HG03460 (cell line): ENCODE measurements around the gene KCNH6.

Experiments
- ATAC-seq: cut with Tn5 transposase; IDR thresholded peaks from one replicate; pipeline ENCODE4 v1.9.1; 2021; ENCODE audit not compliant: unreplicated experiment

KCNH6 gene, protein sequence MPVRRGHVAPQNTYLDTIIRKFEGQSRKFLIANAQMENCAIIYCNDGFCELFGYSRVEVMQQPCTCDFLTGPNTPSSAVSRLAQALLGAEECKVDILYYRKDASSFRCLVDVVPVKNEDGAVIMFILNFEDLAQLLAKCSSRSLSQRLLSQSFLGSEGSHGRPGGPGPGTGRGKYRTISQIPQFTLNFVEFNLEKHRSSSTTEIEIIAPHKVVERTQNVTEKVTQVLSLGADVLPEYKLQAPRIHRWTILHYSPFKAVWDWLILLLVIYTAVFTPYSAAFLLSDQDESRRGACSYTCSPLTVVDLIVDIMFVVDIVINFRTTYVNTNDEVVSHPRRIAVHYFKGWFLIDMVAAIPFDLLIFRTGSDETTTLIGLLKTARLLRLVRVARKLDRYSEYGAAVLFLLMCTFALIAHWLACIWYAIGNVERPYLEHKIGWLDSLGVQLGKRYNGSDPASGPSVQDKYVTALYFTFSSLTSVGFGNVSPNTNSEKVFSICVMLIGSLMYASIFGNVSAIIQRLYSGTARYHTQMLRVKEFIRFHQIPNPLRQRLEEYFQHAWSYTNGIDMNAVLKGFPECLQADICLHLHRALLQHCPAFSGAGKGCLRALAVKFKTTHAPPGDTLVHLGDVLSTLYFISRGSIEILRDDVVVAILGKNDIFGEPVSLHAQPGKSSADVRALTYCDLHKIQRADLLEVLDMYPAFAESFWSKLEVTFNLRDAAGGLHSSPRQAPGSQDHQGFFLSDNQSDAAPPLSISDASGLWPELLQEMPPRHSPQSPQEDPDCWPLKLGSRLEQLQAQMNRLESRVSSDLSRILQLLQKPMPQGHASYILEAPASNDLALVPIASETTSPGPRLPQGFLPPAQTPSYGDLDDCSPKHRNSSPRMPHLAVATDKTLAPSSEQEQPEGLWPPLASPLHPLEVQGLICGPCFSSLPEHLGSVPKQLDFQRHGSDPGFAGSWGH

DNA sequence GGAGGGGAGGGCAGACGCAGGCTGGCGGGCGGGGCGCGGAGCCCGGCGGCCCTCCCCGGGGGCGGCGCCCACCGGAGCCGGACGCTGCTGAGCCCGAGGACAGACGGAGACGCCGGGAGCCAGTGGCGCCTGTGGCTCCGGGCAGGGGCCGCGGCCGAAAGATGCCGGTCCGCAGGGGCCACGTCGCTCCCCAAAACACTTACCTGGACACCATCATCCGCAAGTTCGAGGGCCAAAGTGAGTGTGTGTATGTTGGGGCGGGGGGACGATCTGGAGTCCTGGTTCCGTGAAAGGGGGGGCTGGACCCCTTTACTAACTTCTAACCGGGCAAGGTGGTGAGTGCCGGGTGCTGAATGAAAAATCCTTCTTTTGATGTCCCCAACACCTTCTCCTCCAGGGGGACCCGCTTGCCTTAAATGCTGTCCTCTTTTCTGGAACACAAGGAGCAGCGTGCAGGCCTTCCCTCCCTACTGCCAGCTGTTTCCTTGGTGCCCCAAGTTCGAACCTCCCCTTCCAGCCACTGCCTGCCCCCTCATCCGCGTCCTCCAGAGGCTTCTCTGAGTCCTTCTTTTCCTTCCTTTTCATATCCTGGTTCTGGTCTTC lies at the start of gene KCNH6:
Gene KCNH6 (plus strand): TSS at position 106 of the 603 bp plus-strand sequence. CDS start 56 bp downstream, at position 162.
- no peak for ATAC-seq

DNA sequence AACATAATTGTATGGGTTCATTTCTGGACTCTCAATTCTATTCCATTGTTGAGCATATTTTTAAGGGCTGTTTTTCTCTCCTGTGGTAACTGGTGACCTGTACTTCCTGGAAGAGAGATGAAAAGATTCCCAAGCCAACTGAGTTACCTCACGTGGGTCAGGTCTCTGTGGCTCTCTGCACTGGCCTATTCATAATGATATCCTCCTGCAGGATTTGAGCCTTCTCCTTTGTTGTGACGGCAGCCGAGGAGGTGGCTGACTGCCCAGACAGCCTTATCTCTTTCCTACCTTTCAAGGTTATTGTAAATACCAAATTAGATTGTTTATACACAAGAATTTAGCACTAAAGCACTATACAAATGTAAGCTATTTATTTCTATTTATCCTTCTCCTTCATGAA lies 49.0 kb upstream of the KCNH6 start:
- no peak for ATAC-seq

DNA sequence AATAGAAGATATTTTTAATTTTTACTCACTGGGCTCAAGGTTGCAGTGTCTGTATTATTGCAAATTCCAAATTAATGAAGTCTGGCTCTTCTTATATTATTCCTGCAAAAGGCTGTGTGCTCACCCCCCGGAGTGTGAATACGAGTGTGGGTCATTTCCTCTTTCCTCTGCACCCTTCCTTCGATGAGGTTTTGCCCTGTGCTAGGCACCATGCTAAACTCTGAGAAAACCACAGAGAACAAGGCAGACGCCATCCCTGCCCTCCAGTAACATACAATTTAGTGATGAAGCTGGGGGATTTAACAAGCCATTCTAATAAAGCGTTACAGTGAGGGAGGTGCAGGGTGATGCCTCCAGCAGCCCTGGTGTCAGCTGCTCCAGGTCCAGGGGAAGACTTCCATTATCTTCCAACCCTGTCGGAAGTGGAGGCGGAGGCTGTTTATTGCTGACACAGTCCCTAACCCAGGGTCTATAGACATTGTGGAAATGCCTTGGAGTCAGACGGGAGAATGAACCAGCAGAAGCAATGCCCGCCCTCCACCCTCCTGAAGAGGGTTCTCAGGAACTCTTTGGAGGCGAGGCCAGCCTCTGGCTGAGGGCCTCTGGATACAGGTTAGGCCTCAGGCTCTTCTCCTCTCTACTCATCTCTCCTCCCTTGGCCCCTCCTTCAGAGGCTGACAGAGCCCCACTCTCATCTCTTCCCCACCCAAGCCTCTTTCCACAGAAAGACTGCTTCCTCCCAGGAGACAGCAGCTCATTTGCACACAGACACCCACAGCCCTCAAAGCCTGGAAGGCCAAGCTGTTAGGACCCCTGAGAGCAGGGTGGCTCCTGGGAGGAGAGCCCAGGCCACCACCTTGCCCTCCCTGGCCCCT lies 48.3 kb upstream of the KCNH6 start:
- ATAC-seq = no peak

DNA sequence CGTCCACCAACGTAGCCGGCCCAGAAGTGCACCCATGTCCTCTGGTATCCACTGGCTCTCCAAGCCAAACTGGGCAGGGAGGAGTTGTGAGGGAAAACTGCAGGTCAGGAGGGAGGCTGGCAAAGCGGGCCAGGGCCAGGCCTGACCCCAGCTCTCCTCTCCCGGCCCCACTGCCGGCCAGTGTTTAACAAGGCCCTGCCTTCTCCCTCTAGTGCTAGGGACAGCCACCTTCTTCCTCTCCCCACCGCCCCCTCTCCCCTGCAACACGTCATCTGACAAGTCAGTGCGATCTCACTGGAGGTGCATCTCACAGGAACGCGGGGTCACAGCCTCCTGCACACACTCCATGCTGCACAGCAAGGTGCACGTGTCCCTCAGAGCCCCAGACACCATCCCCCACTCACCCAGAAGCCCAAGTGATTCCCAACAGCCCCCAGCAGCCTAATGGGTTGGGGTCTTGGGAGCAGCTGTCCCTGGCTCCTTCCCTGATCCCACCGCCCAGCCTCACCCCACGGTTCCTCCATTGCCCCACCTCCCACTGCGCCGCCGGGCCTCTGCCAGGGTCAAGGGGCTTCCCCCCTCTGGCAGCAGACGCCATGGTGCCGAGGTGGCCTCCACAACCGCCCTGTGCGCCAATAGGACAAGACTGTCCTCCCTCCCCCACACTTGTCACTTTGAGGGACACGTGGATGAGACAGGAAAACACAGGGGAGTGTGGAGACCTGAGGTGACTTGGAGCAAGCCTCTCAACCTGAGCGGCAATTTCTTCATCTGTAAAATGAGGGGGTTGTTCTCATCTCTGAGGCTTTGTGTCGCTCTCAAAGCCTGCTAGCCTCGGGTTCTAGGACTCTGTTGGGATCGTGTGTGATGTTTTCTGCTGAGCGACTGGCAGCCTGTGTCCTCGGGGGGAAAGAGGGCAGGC lies 47.4 kb upstream of the KCNH6 start:
- ATAC-seq = no peak

DNA sequence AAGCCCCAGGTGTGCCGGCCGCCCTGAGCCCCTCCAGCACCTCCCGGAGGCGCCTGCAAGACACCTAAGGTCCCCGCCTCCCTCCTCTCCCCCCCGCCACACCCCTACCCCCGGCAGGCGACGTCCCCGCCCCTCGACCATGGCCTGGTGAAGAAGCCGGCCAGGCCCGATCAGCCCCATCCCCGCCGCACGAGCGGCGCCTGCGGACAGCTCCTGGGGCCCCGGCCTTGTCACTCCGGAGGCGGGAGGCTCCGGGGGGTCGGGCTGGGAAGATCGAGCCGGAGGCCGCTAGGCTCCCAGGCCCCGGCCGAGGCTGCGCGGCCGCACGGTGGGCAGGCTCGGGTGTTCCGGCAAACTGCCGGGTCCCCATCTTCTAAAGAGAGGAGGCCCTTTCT lies 46.7 kb upstream of the KCNH6 start:
- no peak for ATAC-seq

DNA sequence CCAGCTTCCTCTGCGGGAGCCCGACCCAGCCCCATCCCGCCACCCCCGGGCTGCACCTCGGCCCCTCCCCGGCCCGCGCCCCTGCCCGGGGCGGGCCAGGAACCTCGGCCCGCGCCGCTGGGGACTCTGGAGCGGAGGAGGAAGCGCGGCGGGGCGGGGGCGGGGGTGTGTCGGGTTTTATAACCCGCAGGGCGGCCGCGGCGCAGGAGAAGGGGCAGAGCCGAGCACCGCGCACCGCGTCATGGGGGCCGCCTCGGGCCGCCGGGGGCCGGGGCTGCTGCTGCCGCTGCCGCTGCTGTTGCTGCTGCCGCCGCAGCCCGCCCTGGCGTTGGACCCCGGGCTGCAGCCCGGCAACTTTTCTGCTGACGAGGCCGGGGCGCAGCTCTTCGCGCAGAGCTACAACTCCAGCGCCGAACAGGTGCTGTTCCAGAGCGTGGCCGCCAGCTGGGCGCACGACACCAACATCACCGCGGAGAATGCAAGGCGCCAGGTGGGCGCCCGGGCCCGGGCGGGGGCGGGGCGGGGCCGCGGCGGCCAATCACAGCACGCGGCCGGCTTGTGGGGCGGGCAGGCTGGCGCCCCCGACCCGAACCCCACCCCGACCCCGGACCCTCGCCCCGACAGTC lies 46.2 kb upstream of the KCNH6 start, which contains the start of gene ACE:
Gene ACE (plus strand): TSS at position 208 of the 626 bp plus-strand sequence. CDS start 34 bp downstream, at position 242.
- no peak for ATAC-seq

DNA sequence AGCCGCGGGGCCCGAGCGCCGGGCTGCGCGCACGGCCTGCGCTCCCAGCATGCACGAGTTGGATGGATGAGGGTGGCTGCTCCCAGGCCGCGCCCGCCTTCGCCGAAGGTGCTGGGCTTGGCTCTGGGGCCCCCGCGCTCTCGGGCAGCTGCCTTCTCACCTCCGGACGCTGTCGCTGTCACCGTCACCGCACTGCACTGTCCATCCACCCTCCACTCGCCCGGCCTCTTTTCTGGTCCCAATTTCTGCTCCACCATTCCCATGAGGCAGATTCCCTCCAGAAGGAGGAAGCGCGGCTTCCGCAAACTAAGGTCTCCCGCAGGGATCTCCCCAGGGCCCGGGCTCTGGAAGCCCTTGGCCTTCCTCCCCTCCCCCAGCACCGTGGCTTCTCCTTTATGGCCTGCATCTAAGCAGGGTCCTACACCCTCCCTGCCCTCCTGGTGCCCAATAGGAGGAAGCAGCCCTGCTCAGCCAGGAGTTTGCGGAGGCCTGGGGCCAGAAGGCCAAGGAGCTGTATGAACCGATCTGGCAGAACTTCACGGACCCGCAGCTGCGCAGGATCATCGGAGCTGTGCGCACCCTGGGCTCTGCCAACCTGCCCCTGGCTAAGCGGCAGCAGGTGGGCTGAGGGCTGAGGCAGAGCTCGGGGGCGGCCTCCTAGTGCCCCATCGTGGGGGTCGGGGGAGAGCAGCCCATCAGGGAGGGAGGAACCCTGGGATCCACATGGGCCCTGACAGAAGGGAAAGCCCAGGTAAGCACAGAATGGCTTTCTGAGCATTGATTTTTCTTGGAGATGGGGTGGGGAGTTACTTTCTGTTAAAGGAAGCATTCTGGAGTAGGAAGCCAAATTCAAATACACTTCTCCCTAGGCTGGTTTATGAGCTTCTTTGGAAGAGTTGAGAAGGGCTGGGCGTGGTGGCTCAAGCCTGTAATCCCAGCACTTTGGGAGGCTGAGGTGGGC lies 45.4 kb upstream of the KCNH6 start:
- no peak for ATAC-seq

DNA sequence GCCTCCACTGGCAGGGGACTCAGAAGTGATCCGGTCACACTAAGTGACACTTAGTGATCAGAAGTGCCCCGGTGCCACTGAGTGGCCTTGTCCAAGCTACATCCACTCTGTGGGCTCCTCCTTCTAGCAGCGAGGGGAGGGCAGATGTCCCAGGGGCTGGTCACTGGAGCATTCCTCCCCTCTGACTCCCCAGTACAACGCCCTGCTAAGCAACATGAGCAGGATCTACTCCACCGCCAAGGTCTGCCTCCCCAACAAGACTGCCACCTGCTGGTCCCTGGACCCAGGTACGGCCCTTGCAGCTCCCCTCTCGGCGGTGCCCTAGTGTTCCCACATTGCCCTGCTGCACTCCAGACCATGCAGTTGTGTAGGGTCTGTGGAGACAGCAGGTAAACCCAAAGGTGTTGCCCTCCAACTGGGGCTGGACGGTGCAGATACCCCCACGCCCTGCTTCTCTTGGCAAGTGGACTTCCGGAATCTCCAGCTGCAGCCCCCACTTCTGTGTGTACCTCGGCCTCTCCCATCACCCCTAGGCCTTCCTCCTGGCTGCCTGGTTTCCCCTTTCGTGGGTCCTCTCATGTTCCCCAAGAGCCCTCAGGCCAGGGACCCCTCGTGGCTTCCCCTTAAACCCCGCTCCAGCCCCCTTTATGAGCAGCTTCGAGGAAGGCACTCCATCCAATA lies 44.2 kb upstream of the KCNH6 start:
- ATAC-seq = peak; percentile 68

DNA sequence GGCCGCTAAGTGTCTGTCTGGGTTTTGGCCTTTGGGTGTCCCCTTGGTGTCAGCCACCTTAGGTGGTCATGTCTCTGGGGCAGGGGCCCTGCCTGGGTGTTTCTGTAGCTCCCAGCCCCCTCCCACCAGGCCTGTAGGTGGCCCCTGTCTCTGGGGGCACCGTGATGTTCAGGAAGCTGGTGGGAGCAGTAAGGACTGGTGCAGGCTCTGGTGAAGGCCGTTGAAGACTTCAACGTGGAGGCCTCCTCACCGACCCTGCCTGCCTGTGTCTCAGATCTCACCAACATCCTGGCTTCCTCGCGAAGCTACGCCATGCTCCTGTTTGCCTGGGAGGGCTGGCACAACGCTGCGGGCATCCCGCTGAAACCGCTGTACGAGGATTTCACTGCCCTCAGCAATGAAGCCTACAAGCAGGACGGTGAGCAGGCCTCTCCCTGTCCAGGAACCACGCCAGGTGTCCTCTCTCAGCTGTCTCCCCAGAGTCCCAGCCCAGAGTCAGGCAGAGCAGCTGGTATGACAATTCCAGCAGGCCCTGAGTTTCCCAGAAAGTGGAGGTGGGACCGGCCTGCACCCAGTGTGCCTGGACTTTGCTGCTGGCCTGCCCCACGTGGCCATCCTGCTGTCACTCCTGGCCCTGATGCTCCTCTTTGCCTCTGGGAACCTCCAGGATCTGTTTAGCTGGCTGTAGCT lies 43.5 kb upstream of the KCNH6 start:
- ATAC-seq = no peak

DNA sequence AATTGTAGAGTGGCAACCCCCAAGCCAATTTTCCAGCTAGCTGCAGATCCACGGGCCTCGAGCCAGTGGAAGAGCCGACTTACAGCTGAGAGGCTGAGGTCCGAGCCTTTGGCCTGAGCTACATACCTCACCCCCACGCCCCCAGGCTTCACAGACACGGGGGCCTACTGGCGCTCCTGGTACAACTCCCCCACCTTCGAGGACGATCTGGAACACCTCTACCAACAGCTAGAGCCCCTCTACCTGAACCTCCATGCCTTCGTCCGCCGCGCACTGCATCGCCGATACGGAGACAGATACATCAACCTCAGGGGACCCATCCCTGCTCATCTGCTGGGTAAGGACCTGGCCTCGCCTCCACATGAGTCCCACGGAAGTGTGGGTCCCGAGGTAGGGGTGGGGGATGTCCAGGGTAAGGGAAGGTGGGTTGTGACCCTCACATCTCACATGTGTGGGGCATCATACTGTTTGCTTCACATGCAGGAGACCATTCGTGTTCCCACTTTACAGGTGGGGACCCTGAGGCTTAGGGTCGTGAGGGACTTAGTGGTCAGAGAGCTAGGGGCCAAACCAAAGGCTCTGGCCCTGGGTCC lies 42.9 kb upstream of the KCNH6 start:
- ATAC-seq = no peak

DNA sequence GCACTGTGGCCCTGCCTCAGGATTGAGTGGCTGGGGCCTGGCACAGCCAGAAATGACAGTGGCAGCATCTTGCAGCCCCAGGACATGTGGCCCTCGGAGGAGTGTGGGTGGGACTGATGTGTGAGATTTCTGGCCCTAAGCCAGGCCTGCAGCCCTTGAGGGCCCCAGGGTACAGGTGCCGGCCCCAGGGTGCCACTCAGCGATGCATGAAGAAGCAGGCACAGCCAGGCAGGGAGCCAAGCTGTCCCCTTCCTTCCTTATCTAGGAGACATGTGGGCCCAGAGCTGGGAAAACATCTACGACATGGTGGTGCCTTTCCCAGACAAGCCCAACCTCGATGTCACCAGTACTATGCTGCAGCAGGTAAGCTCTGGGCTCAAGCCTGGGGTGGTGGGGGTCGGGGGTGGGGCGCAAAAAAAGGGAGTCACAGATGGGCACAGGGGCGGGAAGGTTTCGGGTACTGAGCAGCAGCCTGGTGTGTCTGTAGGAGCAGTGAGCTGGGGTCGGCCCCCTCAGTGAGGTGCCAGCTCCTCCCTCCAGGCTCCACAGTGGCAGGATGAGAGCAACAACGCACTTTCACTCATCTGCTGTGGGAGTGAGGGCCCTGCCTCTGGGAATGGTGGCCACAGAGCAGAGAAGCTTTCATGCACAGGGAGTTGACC lies 42.2 kb upstream of the KCNH6 start:
- ATAC-seq = no peak

DNA sequence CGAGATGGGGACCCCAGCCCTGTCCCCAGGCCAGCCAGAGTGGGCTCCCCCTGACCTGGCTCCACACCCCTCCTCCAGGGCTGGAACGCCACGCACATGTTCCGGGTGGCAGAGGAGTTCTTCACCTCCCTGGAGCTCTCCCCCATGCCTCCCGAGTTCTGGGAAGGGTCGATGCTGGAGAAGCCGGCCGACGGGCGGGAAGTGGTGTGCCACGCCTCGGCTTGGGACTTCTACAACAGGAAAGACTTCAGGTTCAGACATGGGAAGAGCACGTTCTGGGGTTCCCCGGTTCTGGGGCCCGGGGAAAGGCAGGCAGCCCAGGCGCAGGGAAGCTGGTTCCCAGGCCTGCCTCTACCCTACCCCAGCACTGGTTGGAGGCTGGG lies 41.7 kb upstream of the KCNH6 start:
- no peak for ATAC-seq

DNA sequence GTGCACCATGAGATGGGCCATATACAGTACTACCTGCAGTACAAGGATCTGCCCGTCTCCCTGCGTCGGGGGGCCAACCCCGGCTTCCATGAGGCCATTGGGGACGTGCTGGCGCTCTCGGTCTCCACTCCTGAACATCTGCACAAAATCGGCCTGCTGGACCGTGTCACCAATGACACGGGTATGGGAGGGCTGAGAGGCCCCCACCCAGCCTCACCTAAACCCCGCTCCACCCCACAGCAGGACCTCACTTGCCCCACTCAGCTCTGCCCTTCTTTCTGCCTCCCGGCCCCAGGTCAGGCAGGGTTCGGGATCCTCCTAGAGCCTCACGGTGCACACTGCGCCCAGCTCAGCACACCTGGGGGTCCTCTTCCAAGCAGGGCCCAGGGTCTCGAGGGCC lies 40.6 kb upstream of the KCNH6 start:
- no peak for ATAC-seq

DNA sequence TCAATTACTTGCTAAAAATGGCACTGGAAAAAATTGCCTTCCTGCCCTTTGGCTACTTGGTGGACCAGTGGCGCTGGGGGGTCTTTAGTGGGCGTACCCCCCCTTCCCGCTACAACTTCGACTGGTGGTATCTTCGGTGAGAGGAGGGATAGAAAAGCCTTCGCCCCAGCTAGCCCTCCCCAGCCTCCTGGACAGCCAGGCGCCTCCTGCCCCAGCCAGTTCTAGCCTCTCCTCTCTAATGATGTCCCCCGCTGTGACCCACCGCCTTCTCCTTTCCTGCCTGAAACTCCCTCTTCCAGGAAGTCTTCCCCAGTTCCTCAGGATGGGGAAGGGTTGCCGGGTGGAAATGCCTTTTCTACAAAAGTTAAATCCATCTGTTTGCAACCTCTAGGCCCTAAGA lies 40.1 kb upstream of the KCNH6 start:
- ATAC-seq = no peak

DNA sequence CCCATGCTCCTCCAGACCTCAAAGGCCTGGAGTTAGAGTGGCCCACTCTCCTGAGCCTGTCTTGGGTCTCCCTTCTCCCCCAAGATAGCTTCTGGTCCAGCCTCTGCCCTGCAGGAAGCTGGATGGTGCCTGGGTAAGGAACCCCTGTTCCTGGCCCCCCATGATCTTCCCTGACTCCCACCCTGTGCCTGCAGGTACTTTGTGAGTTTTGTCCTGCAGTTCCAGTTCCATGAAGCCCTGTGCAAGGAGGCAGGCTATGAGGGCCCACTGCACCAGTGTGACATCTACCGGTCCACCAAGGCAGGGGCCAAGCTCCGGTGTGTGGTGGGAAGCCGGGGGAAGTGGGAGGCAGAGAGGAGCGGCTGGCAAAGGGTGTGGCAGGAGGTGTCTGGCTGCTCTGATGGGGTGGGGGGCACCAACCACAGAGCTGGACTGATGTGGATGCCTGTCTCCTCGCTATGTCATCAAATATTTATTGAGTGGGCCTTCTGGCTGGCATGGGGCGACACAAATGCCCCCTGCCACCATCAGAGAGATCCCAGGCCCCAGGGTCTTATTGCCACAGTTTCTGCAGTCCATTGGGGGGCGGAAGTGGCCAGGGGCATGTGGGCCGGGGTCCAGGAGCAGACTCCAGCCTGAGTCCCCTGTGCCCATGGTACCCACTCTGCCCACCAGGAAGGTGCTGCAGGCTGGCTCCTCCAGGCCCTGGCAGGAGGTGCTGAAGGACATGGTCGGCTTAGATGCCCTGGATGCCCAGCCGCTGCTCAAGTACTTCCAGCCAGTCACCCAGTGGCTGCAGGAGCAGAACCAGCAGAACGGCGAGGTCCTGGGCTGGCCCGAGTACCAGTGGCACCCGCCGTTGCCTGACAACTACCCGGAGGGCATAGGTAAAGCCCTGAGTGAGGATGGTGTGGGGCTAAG lies 39.2 kb upstream of the KCNH6 start:
- no peak for ATAC-seq
